ENCODE data around the gene ASTN2. TPM values are rescaled to one million over a fixed set of nuclear protein-coding genes. Genes with fewer than 3 reads are reported as not detected.

Gene ASTN2
- total and polyA plus RNA-seq, 2 experiments from 2014 or later, result 7.0 to 24.6 TPM

GRCh38 chr9:116549061-116549664 is 865.7 kb downstream of the ASTN2 start:
- DNase-seq (ENCODE audit: low spot score) (no peak), ATAC-seq (no peak)
- Histone ChIP-seq H3K9me2 (ENCODE audit: insufficient read depth) (no peaks in the 10 kb centered on the region), H2AFZ (no peak overlapping the region), H3F3A (replicated peaks; ENCODE audit: low read depth) (no peaks in the 10 kb centered on the region), H3K4me2 (no peak overlapping the region), H3K27me3 (ENCODE audit: insufficient read depth) (no peaks in the 10 kb centered on the region), H3K4me3 (no peak overlapping the region), H4K20me1 (replicated peaks; ENCODE audit: insufficient read depth) (0 out of 2 replicates have a peak, but pooled peaks cover 3% of the 10 kb centered on the region), H3K79me2 (replicated peaks; ENCODE audit: insufficient read depth) (no peaks in the 10 kb centered on the region), H3K27ac (ENCODE audit: low read depth) (no peak overlapping the region), H3K4me1 (ENCODE audit: insufficient read depth) (no peaks in the 10 kb centered on the region), H3K36me3 (ENCODE audit: insufficient read depth) (no peaks in the 10 kb centered on the region)
- no peaks in the 10 kb centered on the region for H3K4me1 Mint-ChIP-seq
- H3K27me3 Mint-ChIP-seq (ENCODE audit: insufficient read depth, low read depth, poor library complexity), result no peaks in the 10 kb centered on the region
- H3K36me3 Mint-ChIP-seq (ENCODE audit: low read depth), result no peaks in the 10 kb centered on the region
- no peak for TF ChIP-seq REST (IDR thresholded peaks at IDR 0.05; ENCODE audit: unreplicated experiment)
- no peak for TF ChIP-seq ETS1 (IDR thresholded peaks at IDR 0.05)
- no peak for TF ChIP-seq JUNB (IDR thresholded peaks at IDR 0.05; ENCODE audit: unreplicated experiment)
- TF ChIP-seq STAT1 (IDR thresholded peaks at IDR 0.05; ENCODE audit: unreplicated experiment), result no peak
- no peak for TF ChIP-seq ZNF462 (CRISPR knock-in tag; IDR thresholded peaks at IDR 0.05)
- no peak for TF ChIP-seq EZH2phosphoT487 (IDR thresholded peaks at IDR 0.05; ENCODE audit: unreplicated experiment)
- no peak for TF ChIP-seq CREB1 (CRISPR knock-in tag; IDR thresholded peaks at IDR 0.05; ENCODE audit: low read depth)
- TF ChIP-seq ZNF331 (CRISPR knock-in tag; IDR thresholded peaks at IDR 0.05; ENCODE audit: low read depth), result no peak
- TF ChIP-seq CTCF (conservative IDR thresholded peaks at IDR 0.05; ENCODE audit: low read depth in 2 of 2), result no peak
- no peak for TF ChIP-seq EZH2 (IDR thresholded peaks at IDR 0.05; ENCODE audit: low read depth, unreplicated experiment)
- TF ChIP-seq NANOG (IDR thresholded peaks at IDR 0.05; ENCODE audit: borderline replicate concordance), result no peak
- no peak for TF ChIP-seq POLR2AphosphoS5 (IDR thresholded peaks at IDR 0.05; ENCODE audit: low read depth)
- TF ChIP-seq ZNF114 (CRISPR knock-in tag; IDR thresholded peaks at IDR 0.05), result no peak
- no peak overlapping the region for H3K27ac Mint-ChIP-seq
- no peaks in the 10 kb centered on the region for H3K9me3 Mint-ChIP-seq
- no peak overlapping the region for H3K4me3 Mint-ChIP-seq

Measured in GM23338 (cell line).